AG09319 (cell line): ENCODE data around the gene NFKBIE.

Source experiments
- DNase-seq: peaks from one replicate; pipeline ENCODE4 v3.0.0-alpha.2; 2010; ENCODE audit warnings: low read depth; ENCODE audit errors: extremely low read depth
- TF ChIP-seq, protein P1 (sequence below): IDR thresholded peaks from 2 replicates; pipeline ENCODE4 v1.5.1; 2011; ENCODE audit warnings: low read depth, mild to moderate bottlenecking, inconsistent platforms, low read length, moderate library complexity

The NFKBIE gene

DNA sequence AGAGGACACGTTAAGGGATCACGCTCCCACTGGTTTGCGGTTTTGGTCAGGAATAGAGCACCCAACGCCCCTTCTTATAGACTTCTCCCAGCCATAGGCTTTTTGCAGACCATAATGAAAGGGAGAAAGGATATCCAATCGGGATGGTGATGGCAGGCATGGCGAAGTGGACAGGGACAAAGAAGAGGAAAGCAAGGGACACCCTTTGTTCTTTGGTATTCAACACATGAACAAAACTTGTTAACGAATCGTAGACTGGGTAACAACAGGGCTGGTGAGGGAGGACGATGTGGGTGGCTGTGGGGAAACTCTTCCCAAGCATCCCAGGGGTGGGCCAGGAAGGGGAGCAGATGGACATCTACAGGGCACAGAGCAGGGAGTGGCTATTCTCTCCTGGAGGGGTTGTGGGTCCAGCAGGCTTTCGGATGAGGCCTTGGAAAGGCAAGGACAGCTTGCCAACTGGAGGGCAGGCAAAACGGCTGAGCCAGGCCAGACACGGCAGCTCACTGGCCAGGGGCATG, 19.9 kb downstream of the NFKBIE start:
- DNase-seq: no peak
- TF ChIP-seq, protein P1, sequence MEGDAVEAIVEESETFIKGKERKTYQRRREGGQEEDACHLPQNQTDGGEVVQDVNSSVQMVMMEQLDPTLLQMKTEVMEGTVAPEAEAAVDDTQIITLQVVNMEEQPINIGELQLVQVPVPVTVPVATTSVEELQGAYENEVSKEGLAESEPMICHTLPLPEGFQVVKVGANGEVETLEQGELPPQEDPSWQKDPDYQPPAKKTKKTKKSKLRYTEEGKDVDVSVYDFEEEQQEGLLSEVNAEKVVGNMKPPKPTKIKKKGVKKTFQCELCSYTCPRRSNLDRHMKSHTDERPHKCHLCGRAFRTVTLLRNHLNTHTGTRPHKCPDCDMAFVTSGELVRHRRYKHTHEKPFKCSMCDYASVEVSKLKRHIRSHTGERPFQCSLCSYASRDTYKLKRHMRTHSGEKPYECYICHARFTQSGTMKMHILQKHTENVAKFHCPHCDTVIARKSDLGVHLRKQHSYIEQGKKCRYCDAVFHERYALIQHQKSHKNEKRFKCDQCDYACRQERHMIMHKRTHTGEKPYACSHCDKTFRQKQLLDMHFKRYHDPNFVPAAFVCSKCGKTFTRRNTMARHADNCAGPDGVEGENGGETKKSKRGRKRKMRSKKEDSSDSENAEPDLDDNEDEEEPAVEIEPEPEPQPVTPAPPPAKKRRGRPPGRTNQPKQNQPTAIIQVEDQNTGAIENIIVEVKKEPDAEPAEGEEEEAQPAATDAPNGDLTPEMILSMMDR: no peak

DNA sequence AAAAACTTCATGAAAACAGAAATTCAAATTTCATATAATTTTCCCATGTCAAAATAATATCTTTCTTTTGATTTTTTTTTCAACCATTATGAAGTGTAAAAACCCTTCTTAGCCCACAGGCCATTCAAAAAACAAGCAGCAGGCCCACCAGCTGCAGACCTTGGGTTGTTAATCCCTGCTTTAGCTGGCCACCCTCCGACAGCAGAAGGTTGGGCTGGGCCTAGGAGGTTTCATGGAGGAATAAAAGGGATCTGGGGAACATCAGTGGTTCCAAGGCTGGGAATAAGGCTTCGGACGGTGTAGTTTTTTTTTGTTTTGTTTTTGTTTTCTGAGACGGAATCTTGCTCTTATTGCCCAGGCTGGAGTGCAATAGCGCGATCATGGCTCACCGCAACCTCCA, 22.0 kb downstream of the NFKBIE start:
- no peak for DNase-seq
- TF ChIP-seq, protein P1: no peak

DNA sequence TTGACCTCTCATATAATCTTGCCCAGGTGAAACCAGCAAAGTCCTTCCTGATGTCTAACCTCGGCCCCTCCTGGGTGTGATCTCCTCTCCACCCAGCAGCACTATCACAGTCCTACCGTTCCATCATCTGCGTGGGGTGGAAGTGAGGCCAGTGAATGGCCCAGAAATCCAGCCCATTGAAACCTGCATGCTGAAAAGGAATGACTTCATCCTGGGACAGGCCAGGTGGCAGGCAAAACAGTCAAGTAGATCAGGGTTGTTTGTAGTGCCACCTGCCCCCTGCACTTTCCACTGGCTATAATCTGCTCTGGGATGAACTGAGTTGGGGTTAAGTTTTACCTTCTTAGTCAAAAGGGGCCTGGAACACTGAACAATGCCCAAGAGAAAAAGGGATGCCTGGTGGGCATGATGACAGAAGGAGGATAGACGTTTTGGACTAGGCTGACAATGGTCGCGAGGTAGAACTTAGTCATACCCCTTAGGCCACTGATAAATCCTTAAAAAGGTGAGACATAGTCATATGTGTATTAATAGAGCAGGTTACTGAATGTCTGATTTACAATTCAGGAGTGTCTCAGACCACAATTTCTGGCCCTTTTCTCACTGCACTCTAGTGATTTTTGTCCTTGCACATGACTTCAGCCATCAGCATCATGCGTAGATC, 26.5 kb downstream of the NFKBIE start:
- TF ChIP-seq, protein P1: no peak

DNA sequence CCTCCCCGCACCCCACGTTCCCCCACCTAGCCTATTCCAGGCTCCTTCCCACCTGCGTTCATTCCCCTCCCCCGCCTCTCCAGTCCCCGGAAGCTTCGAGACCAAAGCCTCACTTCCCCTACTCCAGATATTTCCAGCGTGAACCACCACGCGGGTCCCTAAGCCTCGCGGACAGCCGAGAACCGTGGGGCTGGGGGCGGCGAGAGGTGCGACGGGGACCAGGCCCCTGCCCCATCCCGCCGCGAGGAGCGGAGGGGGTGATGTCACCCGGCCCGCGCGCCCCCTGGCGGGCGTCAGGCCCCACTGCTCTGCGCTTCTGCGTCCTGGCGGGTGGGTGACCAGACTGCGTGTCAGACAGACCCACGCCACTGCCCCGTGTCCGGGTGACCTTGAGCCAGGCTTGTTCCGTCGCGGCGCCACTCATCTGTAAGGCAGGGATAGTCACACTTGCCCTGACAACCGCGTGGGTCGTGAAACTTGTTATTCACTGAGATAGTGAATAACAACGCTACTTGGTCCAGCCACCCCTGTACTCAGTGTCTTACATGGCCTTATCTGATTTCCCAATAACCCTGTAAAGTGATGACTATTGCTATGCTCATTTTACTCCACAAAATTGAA, 27.4 kb downstream of the NFKBIE start:
- TF ChIP-seq, protein P1: peak; percentile 82
- DNase-seq: no peak

More for the DNA sequence above, 26.5 kb downstream of the NFKBIE start:
- DNase-seq: no peak

DNA sequence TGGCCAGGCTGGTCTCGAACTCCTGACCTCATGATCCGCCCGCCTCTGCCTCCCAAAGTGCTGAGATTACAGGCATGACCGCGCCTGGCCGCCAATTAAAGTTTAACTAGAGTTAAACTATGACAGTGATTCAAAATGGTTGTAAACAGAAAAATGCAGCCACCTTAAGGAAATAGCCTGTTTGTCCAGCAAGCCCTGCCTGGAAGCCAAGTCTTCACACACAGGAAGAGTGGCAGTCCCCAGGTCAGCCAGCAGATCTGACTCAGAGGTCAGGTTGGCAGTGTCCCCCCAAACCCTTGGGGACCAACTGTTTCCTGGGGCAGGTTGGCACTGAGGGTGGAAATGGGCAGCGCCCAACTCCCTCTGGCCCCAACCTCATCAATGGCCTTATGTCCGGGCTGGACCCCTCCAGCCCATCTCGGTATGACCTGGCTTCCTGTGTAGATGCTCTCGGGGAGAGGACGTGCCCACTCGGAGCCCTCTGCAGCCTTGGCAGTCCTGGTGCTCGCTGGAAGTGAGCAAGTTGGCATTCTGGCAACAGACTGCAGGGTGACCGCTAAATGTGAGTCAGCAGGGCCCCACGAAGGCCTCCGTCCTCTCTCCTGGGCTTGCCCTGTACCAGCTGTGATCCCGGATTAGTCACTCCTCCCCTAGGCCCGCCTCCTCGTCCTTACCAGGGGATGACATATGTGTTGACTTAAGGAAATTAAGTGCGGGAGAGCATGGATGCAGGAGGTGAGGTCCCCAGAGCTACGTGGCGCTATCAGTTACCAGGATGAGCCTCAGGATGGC, 28.1 kb downstream of the NFKBIE start:
- TF ChIP-seq, protein P1: no peak
- DNase-seq: peak; percentile 84

DNA sequence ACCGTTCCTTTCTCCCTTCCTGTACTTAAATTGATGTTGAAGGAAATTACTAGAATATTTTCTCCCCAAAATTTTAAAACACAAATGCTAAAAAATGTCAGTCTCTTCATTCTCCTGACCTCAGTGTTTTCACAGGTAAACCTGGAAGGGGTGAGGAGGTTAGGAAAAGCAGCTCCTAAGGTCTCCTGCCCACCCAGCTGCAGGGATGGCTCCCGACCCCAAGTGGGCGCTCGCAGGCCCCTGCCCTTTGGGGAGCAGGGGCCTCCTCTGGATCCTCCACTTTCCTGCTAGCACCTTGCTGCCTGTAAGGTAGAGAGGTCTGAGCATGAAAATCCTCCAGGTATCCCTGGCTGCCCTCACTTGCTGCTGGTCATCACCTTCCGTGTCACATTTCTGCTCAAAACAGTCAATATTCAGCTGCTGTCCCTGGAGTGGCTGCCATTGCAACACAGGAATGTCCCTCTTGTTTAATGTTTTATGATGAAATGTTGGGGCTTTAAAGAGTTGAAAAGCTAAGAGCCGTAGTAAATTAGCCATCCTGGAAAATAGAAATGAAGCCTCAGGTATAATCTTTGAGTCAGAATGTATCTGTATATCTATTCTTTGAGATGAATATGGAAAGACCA, 29.3 kb downstream of the NFKBIE start:
- TF ChIP-seq, protein P1: no peak

More for the DNA sequence above, 29.3 kb downstream of the NFKBIE start:
- no peak for DNase-seq
